T-helper 1 cell treated with Interleukin-12 subunit alpha and Interleukin-12 subunit beta and Interleukin-4 antibody, amounts not matched to agents 30 μg/mL and 1 μg/mL, for 36 hours (primary cell): ENCODE data around the gene NMD3.

Experiments
- H3K27ac Mint-ChIP-seq: one replicate; pipeline ENCODE4 v1.8.0; 2021; ENCODE audit warnings: mild to moderate bottlenecking, mixed read lengths
- H3K27me3 Mint-ChIP-seq: one replicate; pipeline ENCODE4 v1.8.0; 2021; ENCODE audit warnings: low read depth, mixed read lengths
- H3K36me3 Mint-ChIP-seq: one replicate; pipeline ENCODE4 v1.8.0; 2021; ENCODE audit warnings: low read depth, mixed read lengths
- H3K4me1 Mint-ChIP-seq: one replicate; pipeline ENCODE4 v1.8.0; 2021; ENCODE audit warnings: low read depth, mixed read lengths
- H3K4me3 Mint-ChIP-seq: one replicate; pipeline ENCODE4 v1.8.0; 2021; ENCODE audit warnings: mild to moderate bottlenecking, moderate library complexity, mixed read lengths
- H3K9me3 Mint-ChIP-seq: one replicate; pipeline ENCODE4 v1.8.0; 2021; ENCODE audit warnings: mixed read lengths

Gene NMD3

GRCh38 chr3:161252143-161252542 lies 31.0 kb downstream of the NMD3 start:
- Mint-ChIP-seq H3K9me3 (no peaks in the 10 kb centered on the region), H3K36me3 (peaks cover 43% of the 10 kb centered on the region), H3K27me3 (no peaks in the 10 kb centered on the region), H3K4me3 (no peak overlapping the region), H3K4me1 (no peaks in the 10 kb centered on the region), H3K27ac (no peak overlapping the region)

GRCh38 chr3:161253711-161254110 lies 32.6 kb downstream of the NMD3 start:
- peaks cover 49% of the 10 kb centered on the region for H3K36me3 Mint-ChIP-seq
- no peaks in the 10 kb centered on the region for H3K4me1 Mint-ChIP-seq
- no peak overlapping the region for H3K27ac Mint-ChIP-seq
- H3K9me3 Mint-ChIP-seq: no peaks in the 10 kb centered on the region
- no peak overlapping the region for H3K4me3 Mint-ChIP-seq
- no peaks in the 10 kb centered on the region for H3K27me3 Mint-ChIP-seq

- no peak overlapping the region for H3K27ac Mint-ChIP-seq
- no peak overlapping the region for H3K4me3 Mint-ChIP-seq
- peaks cover 46% of the 10 kb centered on the region for H3K36me3 Mint-ChIP-seq
- H3K4me1 Mint-ChIP-seq: no peaks in the 10 kb centered on the region
- H3K9me3 Mint-ChIP-seq: no peaks in the 10 kb centered on the region
- no peaks in the 10 kb centered on the region for H3K27me3 Mint-ChIP-seq
These were observed 33.8 kb downstream of the NMD3 start for GRCh38 chr3:161254861-161255260.

- Mint-ChIP-seq H3K27me3 (no peaks in the 10 kb centered on the region), H3K4me3 (no peak overlapping the region), H3K36me3 (peaks cover 25% of the 10 kb centered on the region), H3K9me3 (peaks cover 19% of the 10 kb centered on the region), H3K4me1 (peaks cover 3% of the 10 kb centered on the region), H3K27ac (no peak overlapping the region)
These were observed 41.9 kb downstream of the NMD3 start for GRCh38 chr3:161263057-161263456.

GRCh38 chr3:161264852-161265251 lies 43.7 kb downstream of the NMD3 start:
- Mint-ChIP-seq H3K27ac (no peak overlapping the region), H3K4me3 (no peak overlapping the region), H3K9me3 (peaks cover 19% of the 10 kb centered on the region), H3K36me3 (peaks cover 21% of the 10 kb centered on the region), H3K4me1 (peaks cover 3% of the 10 kb centered on the region), H3K27me3 (no peaks in the 10 kb centered on the region)

- H3K4me3 Mint-ChIP-seq: no peak overlapping the region
These were observed 44.9 kb downstream of the NMD3 start for GRCh38 chr3:161265916-161266571.

GRCh38 chr3:161266731-161267150 lies 45.6 kb downstream of the NMD3 start:
- H3K9me3 Mint-ChIP-seq: peaks cover 9% of the 10 kb centered on the region
- no peak overlapping the region for H3K27ac Mint-ChIP-seq
- no peak overlapping the region for H3K4me3 Mint-ChIP-seq
- no peaks in the 10 kb centered on the region for H3K27me3 Mint-ChIP-seq
- H3K4me1 Mint-ChIP-seq: peaks cover 3% of the 10 kb centered on the region
- H3K36me3 Mint-ChIP-seq: peaks cover 9% of the 10 kb centered on the region

More at GRCh38 chr3:161265916-161266571, 44.9 kb downstream of the NMD3 start:
- H3K36me3 Mint-ChIP-seq: peaks cover 10% of the 10 kb centered on the region
- H3K27ac Mint-ChIP-seq: no peak overlapping the region
- H3K27me3 Mint-ChIP-seq: no peaks in the 10 kb centered on the region
- H3K9me3 Mint-ChIP-seq: peaks cover 12% of the 10 kb centered on the region
- peaks cover 3% of the 10 kb centered on the region for H3K4me1 Mint-ChIP-seq

- no peaks in the 10 kb centered on the region for H3K27me3 Mint-ChIP-seq
- peaks cover 9% of the 10 kb centered on the region for H3K9me3 Mint-ChIP-seq
- peaks cover 7% of the 10 kb centered on the region for H3K36me3 Mint-ChIP-seq
- no peak overlapping the region for H3K4me3 Mint-ChIP-seq
- H3K27ac Mint-ChIP-seq: no peak overlapping the region
- H3K4me1 Mint-ChIP-seq: peaks cover 3% of the 10 kb centered on the region
These were observed 46.5 kb downstream of the NMD3 start for GRCh38 chr3:161267646-161268045.

- Mint-ChIP-seq H3K36me3 (peaks cover 4% of the 10 kb centered on the region), H3K9me3 (peaks cover 8% of the 10 kb centered on the region)
These were observed 47.5 kb downstream of the NMD3 start for GRCh38 chr3:161268601-161269000.

GRCh38 chr3:161270991-161271390 lies 49.9 kb downstream of the NMD3 start:
- no peaks in the 10 kb centered on the region for H3K9me3 Mint-ChIP-seq
- no peaks in the 10 kb centered on the region for H3K36me3 Mint-ChIP-seq
- no peak overlapping the region for H3K4me3 Mint-ChIP-seq
- no peaks in the 10 kb centered on the region for H3K27me3 Mint-ChIP-seq
- H3K27ac Mint-ChIP-seq: no peak overlapping the region
- no peaks in the 10 kb centered on the region for H3K4me1 Mint-ChIP-seq

More at GRCh38 chr3:161268601-161269000, 47.5 kb downstream of the NMD3 start:
- no peak overlapping the region for H3K4me3 Mint-ChIP-seq
- H3K27me3 Mint-ChIP-seq: no peaks in the 10 kb centered on the region
- H3K27ac Mint-ChIP-seq: no peak overlapping the region
- no peaks in the 10 kb centered on the region for H3K4me1 Mint-ChIP-seq

GRCh38 chr3:161271646-161272045 lies 50.5 kb downstream of the NMD3 start:
- Mint-ChIP-seq H3K36me3 (no peaks in the 10 kb centered on the region), H3K27ac (no peak overlapping the region), H3K4me1 (no peaks in the 10 kb centered on the region), H3K27me3 (no peaks in the 10 kb centered on the region), H3K9me3 (no peaks in the 10 kb centered on the region), H3K4me3 (no peak overlapping the region)

GRCh38 chr3:161272524-161272923 lies 51.4 kb downstream of the NMD3 start:
- no peaks in the 10 kb centered on the region for H3K27me3 Mint-ChIP-seq
- H3K27ac Mint-ChIP-seq: no peak overlapping the region
- H3K9me3 Mint-ChIP-seq: peaks cover 7% of the 10 kb centered on the region
- no peaks in the 10 kb centered on the region for H3K36me3 Mint-ChIP-seq
- no peak overlapping the region for H3K4me3 Mint-ChIP-seq
- no peaks in the 10 kb centered on the region for H3K4me1 Mint-ChIP-seq

- no peaks in the 10 kb centered on the region for H3K36me3 Mint-ChIP-seq
- H3K27me3 Mint-ChIP-seq: no peaks in the 10 kb centered on the region
- no peak overlapping the region for H3K27ac Mint-ChIP-seq
- peaks cover 12% of the 10 kb centered on the region for H3K9me3 Mint-ChIP-seq
- no peak overlapping the region for H3K4me3 Mint-ChIP-seq
- no peaks in the 10 kb centered on the region for H3K4me1 Mint-ChIP-seq
These were observed 52.6 kb downstream of the NMD3 start for GRCh38 chr3:161273589-161274218.

GRCh38 chr3:161274691-161275298 lies 53.7 kb downstream of the NMD3 start:
- Mint-ChIP-seq H3K4me3 (no peak overlapping the region), H3K27me3 (peaks cover 3% of the 10 kb centered on the region)

GRCh38 chr3:161275919-161276318 lies 54.8 kb downstream of the NMD3 start:
- Mint-ChIP-seq H3K27me3 (peaks cover 3% of the 10 kb centered on the region), H3K36me3 (peaks cover 3% of the 10 kb centered on the region), H3K4me3 (no peak overlapping the region), H3K4me1 (no peaks in the 10 kb centered on the region), H3K9me3 (peaks cover 26% of the 10 kb centered on the region), H3K27ac (no peak overlapping the region)

More at GRCh38 chr3:161274691-161275298, 53.7 kb downstream of the NMD3 start:
- H3K27ac Mint-ChIP-seq: no peak overlapping the region
- H3K4me1 Mint-ChIP-seq: no peaks in the 10 kb centered on the region
- H3K9me3 Mint-ChIP-seq: peaks cover 22% of the 10 kb centered on the region
- peaks cover 3% of the 10 kb centered on the region for H3K36me3 Mint-ChIP-seq
